ENCODE results near the gene GRB10. TPM values are rescaled to one million over a fixed set of nuclear protein-coding genes. Genes with fewer than 3 reads are reported as not detected.

Gene GRB10
- polyA plus RNA-seq, 2 of the 4 experiments (the other 2 are of a cell fraction): 23.2 to 37.0 TPM

DNA sequence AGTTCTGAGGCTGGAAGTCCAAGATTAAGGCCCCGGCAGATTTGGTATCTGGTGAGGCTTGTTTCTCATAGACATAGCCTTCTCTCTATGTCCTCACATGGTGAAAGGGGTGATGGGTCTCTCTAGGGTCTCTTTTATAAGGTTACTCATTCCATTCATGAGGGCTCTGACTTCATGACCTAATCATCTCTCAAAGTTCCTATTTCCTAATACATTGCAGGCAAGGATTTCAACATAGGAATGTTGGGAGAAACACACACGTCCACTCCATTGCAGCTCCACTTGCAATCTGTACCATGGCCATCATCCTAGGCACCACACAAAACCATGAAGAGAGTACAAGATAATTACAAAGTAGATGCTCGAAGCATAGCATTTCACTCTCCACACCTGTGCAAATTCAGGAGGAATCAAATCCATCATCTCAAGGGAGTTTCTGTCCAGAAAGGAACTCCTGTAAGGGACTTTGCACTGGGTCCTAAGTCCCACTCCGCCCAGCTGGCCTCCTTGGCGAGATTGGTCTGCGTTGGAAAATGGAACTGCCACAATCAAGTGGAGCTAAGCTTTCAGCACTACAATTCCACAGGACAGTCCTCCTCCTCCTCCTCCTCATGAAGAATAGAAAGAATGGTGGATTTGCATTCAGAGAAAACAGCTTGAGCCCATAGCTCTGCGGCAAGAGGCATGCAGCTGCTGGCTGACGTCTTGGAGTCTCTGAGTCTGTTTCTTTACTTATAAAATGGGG is 226.3 kb downstream of the GRB10 start:
- H3K4me3 ChIP-seq: no peak overlapping the region
- no peak overlapping the region for H3K27ac ChIP-seq
- FAIRE-seq (no peak), DNase-seq (ENCODE audit: low read depth in 1 of 2, low spot score in 1 of 2) (no peak), ATAC-seq (no peak)
- WGBS (ENCODE audit: missing lambda C conversion rate): 59% methylated on average over 8 of the region's 8 CpGs
- H3K4me2 ChIP-seq: no peak overlapping the region
- H3K4me1 ChIP-seq: no peaks in the 10 kb centered on the region
- TF ChIP-seq HOXB5 (CRISPR knock-in tag; IDR thresholded peaks at IDR 0.05): no peak
- no peak for TF ChIP-seq CBX2 (IDR thresholded peaks at IDR 0.05; ENCODE audit: borderline replicate concordance, low read depth)
- TF ChIP-seq, protein P1, sequence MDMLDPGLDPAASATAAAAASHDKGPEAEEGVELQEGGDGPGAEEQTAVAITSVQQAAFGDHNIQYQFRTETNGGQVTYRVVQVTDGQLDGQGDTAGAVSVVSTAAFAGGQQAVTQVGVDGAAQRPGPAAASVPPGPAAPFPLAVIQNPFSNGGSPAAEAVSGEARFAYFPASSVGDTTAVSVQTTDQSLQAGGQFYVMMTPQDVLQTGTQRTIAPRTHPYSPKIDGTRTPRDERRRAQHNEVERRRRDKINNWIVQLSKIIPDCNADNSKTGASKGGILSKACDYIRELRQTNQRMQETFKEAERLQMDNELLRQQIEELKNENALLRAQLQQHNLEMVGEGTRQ (IDR thresholded peaks at IDR 0.05): no peak
- TF ChIP-seq, protein P2, sequence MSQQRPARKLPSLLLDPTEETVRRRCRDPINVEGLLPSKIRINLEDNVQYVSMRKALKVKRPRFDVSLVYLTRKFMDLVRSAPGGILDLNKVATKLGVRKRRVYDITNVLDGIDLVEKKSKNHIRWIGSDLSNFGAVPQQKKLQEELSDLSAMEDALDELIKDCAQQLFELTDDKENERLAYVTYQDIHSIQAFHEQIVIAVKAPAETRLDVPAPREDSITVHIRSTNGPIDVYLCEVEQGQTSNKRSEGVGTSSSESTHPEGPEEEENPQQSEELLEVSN (IDR thresholded peaks at IDR 0.05; ENCODE audit: borderline replicate concordance, low read depth): no peak
- no peak for TF ChIP-seq MAZ (IDR thresholded peaks at IDR 0.05; ENCODE audit: borderline replicate concordance, low read depth, low read length)
- TF ChIP-seq HOXA7 (CRISPR knock-in tag; IDR thresholded peaks at IDR 0.05): no peak
- TF ChIP-seq NPAS2 (CRISPR knock-in tag; IDR thresholded peaks at IDR 0.05; ENCODE audit: borderline replicate concordance): no peak
- no peak for TF ChIP-seq FOSL2 (IDR thresholded peaks at IDR 0.05)
- TF ChIP-seq FOSL2 (CRISPR knock-in tag; IDR thresholded peaks at IDR 0.05): no peak
- TF ChIP-seq, protein P3, sequence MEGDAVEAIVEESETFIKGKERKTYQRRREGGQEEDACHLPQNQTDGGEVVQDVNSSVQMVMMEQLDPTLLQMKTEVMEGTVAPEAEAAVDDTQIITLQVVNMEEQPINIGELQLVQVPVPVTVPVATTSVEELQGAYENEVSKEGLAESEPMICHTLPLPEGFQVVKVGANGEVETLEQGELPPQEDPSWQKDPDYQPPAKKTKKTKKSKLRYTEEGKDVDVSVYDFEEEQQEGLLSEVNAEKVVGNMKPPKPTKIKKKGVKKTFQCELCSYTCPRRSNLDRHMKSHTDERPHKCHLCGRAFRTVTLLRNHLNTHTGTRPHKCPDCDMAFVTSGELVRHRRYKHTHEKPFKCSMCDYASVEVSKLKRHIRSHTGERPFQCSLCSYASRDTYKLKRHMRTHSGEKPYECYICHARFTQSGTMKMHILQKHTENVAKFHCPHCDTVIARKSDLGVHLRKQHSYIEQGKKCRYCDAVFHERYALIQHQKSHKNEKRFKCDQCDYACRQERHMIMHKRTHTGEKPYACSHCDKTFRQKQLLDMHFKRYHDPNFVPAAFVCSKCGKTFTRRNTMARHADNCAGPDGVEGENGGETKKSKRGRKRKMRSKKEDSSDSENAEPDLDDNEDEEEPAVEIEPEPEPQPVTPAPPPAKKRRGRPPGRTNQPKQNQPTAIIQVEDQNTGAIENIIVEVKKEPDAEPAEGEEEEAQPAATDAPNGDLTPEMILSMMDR (IDR thresholded peaks at IDR 0.05): no peak
- TF ChIP-seq RCOR1 (IDR thresholded peaks at IDR 0.05; ENCODE audit: low read depth, low read length): no peak
- TF ChIP-seq, protein P4, sequence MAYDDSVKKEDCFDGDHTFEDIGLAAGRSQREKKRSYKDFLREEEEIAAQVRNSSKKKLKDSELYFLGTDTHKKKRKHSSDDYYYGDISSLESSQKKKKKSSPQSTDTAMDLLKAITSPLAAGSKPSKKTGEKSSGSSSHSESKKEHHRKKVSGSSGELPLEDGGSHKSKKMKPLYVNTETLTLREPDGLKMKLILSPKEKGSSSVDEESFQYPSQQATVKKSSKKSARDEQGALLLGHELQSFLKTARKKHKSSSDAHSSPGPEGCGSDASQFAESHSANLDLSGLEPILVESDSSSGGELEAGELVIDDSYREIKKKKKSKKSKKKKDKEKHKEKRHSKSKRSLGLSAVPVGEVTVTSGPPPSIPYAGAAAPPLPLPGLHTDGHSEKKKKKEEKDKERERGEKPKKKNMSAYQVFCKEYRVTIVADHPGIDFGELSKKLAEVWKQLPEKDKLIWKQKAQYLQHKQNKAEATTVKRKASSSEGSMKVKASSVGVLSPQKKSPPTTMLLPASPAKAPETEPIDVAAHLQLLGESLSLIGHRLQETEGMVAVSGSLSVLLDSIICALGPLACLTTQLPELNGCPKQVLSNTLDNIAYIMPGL (CRISPR knock-in tag; IDR thresholded peaks at IDR 0.05; ENCODE audit: borderline replicate concordance): no peak
- no peak for TF ChIP-seq CHD2 (IDR thresholded peaks at IDR 0.05; ENCODE audit: low read length, partially characterized antibody)
- no peak for TF ChIP-seq BHLHE40 (IDR thresholded peaks at IDR 0.05; ENCODE audit: low read depth, low read length)
- no peak for TF ChIP-seq MYC (IDR thresholded peaks at IDR 0.05; ENCODE audit: borderline replicate concordance, low read length)
- TF ChIP-seq POLR2A (IDR thresholded peaks at IDR 0.05; ENCODE audit: low read length): no peak
- H3K9me3 ChIP-seq: no peaks in the 10 kb centered on the region
- CTCF ChIA-PET: interaction anchor here (0.6 to 1.3 kb wide), 2 partner anchors 88 to 606 kb away, joined by 3 to 4 read pairs; no protein-coding TSS in a partner anchor
- POLR2A ChIA-PET: no interaction called here

DNA sequence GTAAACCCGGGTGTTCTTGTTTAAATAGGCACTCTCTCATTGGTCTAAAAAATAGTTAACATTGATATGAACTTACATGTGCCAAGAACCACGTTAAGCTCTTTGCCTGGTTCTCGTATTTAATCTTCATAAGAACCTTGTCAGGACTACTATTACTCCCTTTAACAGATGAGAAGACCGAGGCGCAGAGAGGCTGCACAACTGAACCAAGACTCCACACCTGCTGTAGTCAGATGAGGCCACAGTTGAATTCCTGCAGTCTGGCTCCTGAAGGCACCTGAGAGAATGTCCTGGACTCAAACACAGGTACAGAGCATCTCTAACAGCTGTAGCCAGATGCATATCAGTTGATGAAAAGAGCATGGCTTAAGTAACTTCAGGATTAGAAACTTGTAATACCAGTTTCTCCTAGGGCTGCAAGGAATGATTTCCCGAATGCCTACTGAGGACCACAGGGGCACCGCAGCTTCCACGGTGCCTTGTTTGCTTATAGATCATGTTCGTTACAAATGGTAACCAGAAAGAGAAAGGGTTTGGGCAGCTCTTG is 227.0 kb downstream of the GRB10 start:
- no peak for FAIRE-seq
- no peaks in the 10 kb centered on the region for H3K4me1 ChIP-seq
- POLR2A ChIA-PET: no interaction called here

More for the DNA sequence above, 227.0 kb downstream of the GRB10 start:
- TF ChIP-seq, protein P1 (IDR thresholded peaks at IDR 0.05): no peak
- no peak for TF ChIP-seq EHMT2 (IDR thresholded peaks at IDR 0.05; ENCODE audit: low read depth)
- TF ChIP-seq MYC (IDR thresholded peaks at IDR 0.05; ENCODE audit: borderline replicate concordance, low read length): no peak
- TF ChIP-seq HOXB5 (CRISPR knock-in tag; IDR thresholded peaks at IDR 0.05): no peak
- TF ChIP-seq EHF (CRISPR knock-in tag; IDR thresholded peaks at IDR 0.05): no peak
- Histone ChIP-seq H3K9me3 (no peaks in the 10 kb centered on the region), H3K4me2 (no peak overlapping the region), H3K27ac (no peak overlapping the region), H3K4me3 (no peak overlapping the region)
- ATAC-seq: no peak
- CTCF ChIA-PET: interaction anchor here (0.6 to 1.2 kb wide), 2 partner anchors 9 to 607 kb away, joined by 3 to 7 read pairs; partner anchors contain the start of gene DDC
- WGBS (ENCODE audit: missing lambda C conversion rate): 58% methylated on average over 9 of the region's 9 CpGs
- no peak for DNase-seq (ENCODE audit: low read depth in 1 of 2, low spot score in 1 of 2)

Measured in A549 (cell line).